Measurements from ENCODE around the gene PTPRN2. TPM values are rescaled to one million over a fixed set of nuclear protein-coding genes. Genes with fewer than 3 reads are reported as not detected.

Gene PTPRN2
- total RNA-seq, 1 donor from 2014 or later, result 11.4 TPM

- no peak overlapping the region for H3K27ac Mint-ChIP-seq
- DNase-seq (ENCODE audit: low spot score, unreplicated experiment), result no peak
- peaks cover 15% of the 10 kb centered on the region for H3K9me3 Mint-ChIP-seq (ENCODE audit: low read depth)
- no peaks in the 10 kb centered on the region for H3K36me3 Mint-ChIP-seq (ENCODE audit: insufficient read depth)
- no peak overlapping the region for H3K4me3 Mint-ChIP-seq (ENCODE audit: low read depth)
- H3K27me3 Mint-ChIP-seq, result peaks cover 3% of the 10 kb centered on the region
- TF ChIP-seq CTCF (IDR thresholded peaks at IDR 0.05; ENCODE audit: unreplicated experiment), result no peak
- H3K4me1 Mint-ChIP-seq (ENCODE audit: low read depth), result peaks cover 5% of the 10 kb centered on the region
Observed at GRCh38 chr7:157805713-157806112, 781.9 kb downstream of the PTPRN2 start.

- peaks cover 15% of the 10 kb centered on the region for H3K9me3 Mint-ChIP-seq (ENCODE audit: low read depth)
- no peaks in the 10 kb centered on the region for H3K36me3 Mint-ChIP-seq (ENCODE audit: insufficient read depth)
- H3K4me1 Mint-ChIP-seq (ENCODE audit: low read depth), result peaks cover 5% of the 10 kb centered on the region
- no peak overlapping the region for H3K27ac Mint-ChIP-seq
- TF ChIP-seq CTCF (IDR thresholded peaks at IDR 0.05; ENCODE audit: unreplicated experiment), result no peak
- DNase-seq (ENCODE audit: low spot score, unreplicated experiment), result no peak
- no peak overlapping the region for H3K4me3 Mint-ChIP-seq (ENCODE audit: low read depth)
- H3K27me3 Mint-ChIP-seq, result peaks cover 3% of the 10 kb centered on the region
Observed at GRCh38 chr7:157803906-157804305, 783.7 kb downstream of the PTPRN2 start.

- peaks cover 5% of the 10 kb centered on the region for H3K4me1 Mint-ChIP-seq (ENCODE audit: low read depth)
- DNase-seq (ENCODE audit: low spot score, unreplicated experiment), result no peak
- H3K4me3 Mint-ChIP-seq (ENCODE audit: low read depth), result no peak overlapping the region
- no peaks in the 10 kb centered on the region for H3K36me3 Mint-ChIP-seq (ENCODE audit: insufficient read depth)
- H3K27ac Mint-ChIP-seq, result no peak overlapping the region
- peaks cover 8% of the 10 kb centered on the region for H3K9me3 Mint-ChIP-seq (ENCODE audit: low read depth)
- peaks cover 3% of the 10 kb centered on the region for H3K27me3 Mint-ChIP-seq
- TF ChIP-seq CTCF (IDR thresholded peaks at IDR 0.05; ENCODE audit: unreplicated experiment), result no peak
Observed at GRCh38 chr7:157801971-157802675, 785.5 kb downstream of the PTPRN2 start.

GRCh38 chr7:157801113-157801512, 786.5 kb downstream of the PTPRN2 start:
- H3K27ac Mint-ChIP-seq, result no peak overlapping the region
- TF ChIP-seq CTCF (IDR thresholded peaks at IDR 0.05; ENCODE audit: unreplicated experiment), result no peak
- peaks cover 5% of the 10 kb centered on the region for H3K4me1 Mint-ChIP-seq (ENCODE audit: low read depth)
- peaks cover 3% of the 10 kb centered on the region for H3K27me3 Mint-ChIP-seq
- DNase-seq (ENCODE audit: low spot score, unreplicated experiment), result no peak
- H3K9me3 Mint-ChIP-seq (ENCODE audit: low read depth), result peaks cover 8% of the 10 kb centered on the region
- H3K36me3 Mint-ChIP-seq (ENCODE audit: insufficient read depth), result no peaks in the 10 kb centered on the region
- H3K4me3 Mint-ChIP-seq (ENCODE audit: low read depth), result no peak overlapping the region

- Mint-ChIP-seq H3K4me1 (ENCODE audit: low read depth) (peaks cover 5% of the 10 kb centered on the region), H3K36me3 (ENCODE audit: insufficient read depth) (no peaks in the 10 kb centered on the region), H3K27ac (no peak overlapping the region), H3K27me3 (peaks cover 3% of the 10 kb centered on the region), H3K9me3 (ENCODE audit: low read depth) (peaks cover 8% of the 10 kb centered on the region), H3K4me3 (ENCODE audit: low read depth) (no peak overlapping the region)
- no peak for TF ChIP-seq CTCF (IDR thresholded peaks at IDR 0.05; ENCODE audit: unreplicated experiment)
- DNase-seq (ENCODE audit: low spot score, unreplicated experiment), result no peak
Observed at GRCh38 chr7:157800281-157800680, 787.3 kb downstream of the PTPRN2 start.
